GM21367 (cell line): Measurements from ENCODE around the gene CD38.
"Not testable (repeated sequence)": the region's sequence is repeated elsewhere in the genome, so short reads cannot be mapped to it uniquely, and the experiment has no call there.

Experiments used
- ATAC-seq: cut with Tn5 transposase; IDR thresholded peaks from one replicate; pipeline ENCODE4 v1.9.1; 2021; ENCODE audit not compliant: unreplicated experiment

CD38 gene

GRCh38 chr4:15758294-15758693 lies 19.8 kb upstream of the CD38 start:
- ATAC-seq, result no peak

- not testable (repeated sequence) for ATAC-seq
These were observed 15.7 kb upstream of the CD38 start for GRCh38 chr4:15762460-15762859.

- ATAC-seq, result no peak
These were observed 12.7 kb upstream of the CD38 start for GRCh38 chr4:15765391-15765790.

- no peak for ATAC-seq
These were observed 12.0 kb upstream of the CD38 start for GRCh38 chr4:15765910-15766697.

GRCh38 chr4:15766821-15767220 lies 11.3 kb upstream of the CD38 start:
- ATAC-seq, result no peak

DNA sequence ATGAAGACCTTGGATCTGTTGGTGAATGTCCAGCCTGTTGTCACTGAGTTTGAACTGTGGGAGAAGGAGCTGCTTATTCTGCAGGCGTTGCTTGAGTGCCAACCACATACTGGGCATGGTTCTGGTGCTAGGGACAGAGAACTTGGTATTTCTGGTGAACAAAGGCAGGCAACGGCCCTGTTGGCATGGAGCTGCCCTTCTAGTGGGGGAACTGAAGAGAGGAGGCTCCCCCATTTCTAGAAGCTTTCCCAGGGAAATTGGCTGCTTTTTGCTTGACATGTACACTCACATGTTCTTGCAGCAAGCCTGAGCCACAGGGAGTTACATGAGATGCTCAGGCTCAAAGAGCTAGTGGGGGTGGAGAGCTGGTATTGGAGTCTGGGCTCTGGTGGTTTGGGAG lies 8.9 kb upstream of the CD38 start:
- ATAC-seq, result no peak

GRCh38 chr4:15771216-15772058 lies 6.7 kb upstream of the CD38 start:
- ATAC-seq, result peak; percentile 82

DNA sequence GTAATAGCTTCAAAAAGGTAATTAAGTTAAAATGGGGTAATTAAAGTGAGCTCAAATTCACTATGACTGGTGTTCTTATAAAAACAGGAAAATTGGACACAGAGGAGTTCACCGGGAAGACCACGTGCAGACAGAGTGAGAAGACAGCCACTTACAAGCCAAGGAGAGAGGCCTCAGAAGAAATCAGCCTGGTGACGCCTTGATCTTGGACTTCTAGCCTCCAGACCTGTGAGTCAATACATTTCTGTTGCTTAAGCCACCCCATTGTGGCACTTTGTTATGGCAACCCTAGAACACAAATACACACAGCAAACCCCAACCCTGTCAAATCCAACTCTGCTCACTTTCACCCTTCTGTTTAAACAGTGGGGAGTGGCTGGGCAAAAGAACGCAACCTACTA lies 4.1 kb upstream of the CD38 start:
- ATAC-seq, result no peak

GRCh38 chr4:15776871-15777648 lies 1.1 kb upstream of the CD38 start:
- no peak for ATAC-seq

- no peak for ATAC-seq
These were observed 335 bp upstream of the CD38 start for GRCh38 chr4:15777697-15778288.

DNA sequence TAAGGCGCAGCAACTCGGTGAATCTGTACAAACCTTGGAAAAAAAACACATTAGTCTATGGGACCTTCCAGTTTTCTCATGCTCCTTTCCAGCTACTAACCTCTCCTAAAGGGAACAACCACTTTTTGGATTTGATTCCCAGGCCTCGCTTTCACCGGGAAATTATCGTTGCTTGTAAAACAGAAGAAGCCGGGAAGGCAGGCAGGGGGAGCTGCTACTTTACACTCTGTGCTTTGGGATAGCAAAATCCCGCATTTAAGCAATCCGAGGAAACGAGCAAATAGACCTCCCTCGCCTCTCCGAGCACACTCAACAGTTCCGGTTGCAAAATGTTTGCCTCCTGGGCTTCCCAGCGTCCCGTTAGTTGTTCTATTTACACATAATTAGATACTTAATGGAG lies 1.2 kb downstream of the CD38 start:
- no peak for ATAC-seq

GRCh38 chr4:15779809-15780208 lies 1.7 kb downstream of the CD38 start:
- ATAC-seq, result no peak

DNA sequence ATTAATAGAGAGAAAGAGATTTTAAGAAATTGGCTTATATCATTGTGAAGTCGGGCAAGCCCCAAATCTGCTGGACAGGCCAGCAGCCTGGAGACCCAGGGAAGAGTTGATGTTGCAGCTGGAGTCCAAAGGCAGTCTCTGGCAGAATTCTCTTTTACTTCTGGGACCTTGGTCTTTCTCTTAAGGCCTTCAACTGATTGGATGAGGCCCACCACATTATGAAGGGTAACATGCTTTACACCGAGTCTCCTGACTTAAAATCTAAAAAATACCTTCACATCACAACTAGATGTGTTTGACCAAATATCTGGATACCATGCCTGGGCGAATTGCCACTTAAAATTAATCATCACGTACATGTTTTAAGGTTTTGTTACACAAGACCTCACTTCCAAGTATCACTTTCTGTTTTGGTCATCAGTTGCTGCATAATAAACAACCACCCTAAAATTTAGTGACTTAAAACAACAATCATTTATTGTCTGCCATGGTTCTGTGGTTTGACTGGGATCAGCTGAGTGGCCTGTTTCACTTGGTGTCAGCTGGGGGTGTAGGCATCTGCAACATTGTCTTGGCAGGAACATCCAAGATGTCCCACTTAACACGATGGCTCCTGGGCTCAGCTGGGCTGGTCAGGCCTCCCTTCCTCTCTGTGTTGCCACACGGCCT lies 3.4 kb downstream of the CD38 start:
- ATAC-seq, result no peak

GRCh38 chr4:15783676-15784075 lies 5.5 kb downstream of the CD38 start:
- ATAC-seq, result no peak

- ATAC-seq, result peak; percentile 85
These were observed 7.0 kb downstream of the CD38 start for GRCh38 chr4:15784959-15785634.

GRCh38 chr4:15786743-15787142 lies 8.6 kb downstream of the CD38 start:
- ATAC-seq, result no peak

DNA sequence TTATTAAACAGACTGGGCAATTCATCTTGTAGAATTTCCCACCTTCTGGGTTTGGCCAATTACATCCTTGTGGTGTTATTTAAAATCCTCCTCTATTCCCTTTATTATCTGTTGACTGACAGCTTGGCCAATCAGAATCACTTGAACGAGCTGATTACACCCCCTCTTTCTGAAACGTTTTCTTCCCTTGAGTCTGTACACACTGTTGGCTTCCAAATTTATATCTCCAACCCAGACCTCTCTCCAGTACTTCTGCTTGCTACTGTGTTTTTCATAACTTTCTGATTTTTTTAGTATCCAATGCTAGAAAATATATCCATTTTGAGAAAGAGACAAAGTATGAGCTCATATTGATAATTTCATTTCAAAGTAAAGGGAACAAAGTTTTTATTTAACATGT lies 14.8 kb downstream of the CD38 start:
- ATAC-seq, result no peak

- ATAC-seq, result no peak
These were observed 15.6 kb downstream of the CD38 start for GRCh38 chr4:15793506-15794363.

DNA sequence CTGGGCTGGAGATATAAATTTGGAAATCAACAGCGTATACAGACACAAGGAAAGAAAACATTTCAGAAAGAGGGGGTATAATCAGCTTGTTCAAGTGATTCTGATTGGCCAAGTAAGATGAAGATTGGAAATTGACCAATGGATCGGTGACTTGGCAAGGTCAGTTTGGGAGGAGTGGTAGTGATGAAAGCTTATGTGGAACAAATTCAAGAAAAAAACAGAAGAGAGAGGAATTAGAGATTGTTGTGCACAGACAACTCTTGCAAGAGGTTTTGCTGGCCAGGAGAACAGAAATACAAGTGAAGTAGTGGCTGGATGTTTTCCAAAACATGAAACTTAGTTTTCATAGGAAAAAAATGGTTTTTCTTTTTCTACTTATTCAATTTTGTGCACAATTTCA lies 16.3 kb downstream of the CD38 start:
- ATAC-seq, result no peak
